ENCODE measurements around the gene LAMB4.

The LAMB4 gene

DNA sequence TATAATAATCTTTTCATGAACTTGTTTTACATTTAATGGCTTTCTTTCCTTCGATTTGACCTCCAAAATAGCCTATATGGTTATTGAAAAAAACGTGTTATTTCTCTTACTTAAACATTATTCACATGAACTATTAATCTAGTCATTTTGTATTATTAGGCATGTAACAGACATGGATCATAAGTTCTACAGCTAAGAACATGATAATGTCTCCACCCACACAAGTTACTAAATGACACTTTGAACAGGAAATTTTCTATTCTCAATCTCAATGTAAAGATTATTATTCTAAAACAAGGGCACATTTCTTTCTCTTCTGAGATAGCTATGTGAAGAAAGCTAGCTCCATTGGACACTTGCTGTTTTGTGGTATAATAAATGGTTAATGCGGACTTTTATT is 10.0 kb downstream of the LAMB4 start:
- no peak overlapping the region for H2AFZ ChIP-seq (ENCODE audit: low read length)
- H3K9me2 ChIP-seq (ENCODE audit: low read depth, low read length) = no peaks in the 10 kb centered on the region
- H3K9me3 ChIP-seq (ENCODE audit: low read length) = no peaks in the 10 kb centered on the region
- H3K36me3 ChIP-seq (ENCODE audit: insufficient read depth, low read length) = no peaks in the 10 kb centered on the region
- H3K4me1 ChIP-seq (ENCODE audit: insufficient read depth, low read length, severe bottlenecking) = no peaks in the 10 kb centered on the region
- H3K79me2 ChIP-seq (ENCODE audit: insufficient read depth, low read length) = no peaks in the 10 kb centered on the region
- H3K27me3 ChIP-seq (ENCODE audit: insufficient read depth, low read length) = no peaks in the 10 kb centered on the region; the same call in 1 of the 2 replicates
- H4K20me1 ChIP-seq (ENCODE audit: insufficient read depth, low read length) = no peaks in the 10 kb centered on the region
- H3F3A ChIP-seq (ENCODE audit: insufficient read depth, low read length) = no peaks in the 10 kb centered on the region
- no peak overlapping the region for H3K4me2 ChIP-seq (ENCODE audit: low read length)
- TF ChIP-seq EZH2 (IDR thresholded peaks at IDR 0.05; ENCODE audit: borderline replicate concordance, low read length) = no peak
- TF ChIP-seq CTCF (IDR thresholded peaks at IDR 0.05; ENCODE audit: low read length) = no peak
- H3K4me3 ChIP-seq (ENCODE audit: low read depth, low read length, poor library complexity, severe bottlenecking) = no peak overlapping the region
- H3K9ac ChIP-seq (ENCODE audit: low read length) = no peak overlapping the region
- H3K27ac ChIP-seq (ENCODE audit: low read depth, low read length, poor library complexity, severe bottlenecking) = no peak overlapping the region

DNA sequence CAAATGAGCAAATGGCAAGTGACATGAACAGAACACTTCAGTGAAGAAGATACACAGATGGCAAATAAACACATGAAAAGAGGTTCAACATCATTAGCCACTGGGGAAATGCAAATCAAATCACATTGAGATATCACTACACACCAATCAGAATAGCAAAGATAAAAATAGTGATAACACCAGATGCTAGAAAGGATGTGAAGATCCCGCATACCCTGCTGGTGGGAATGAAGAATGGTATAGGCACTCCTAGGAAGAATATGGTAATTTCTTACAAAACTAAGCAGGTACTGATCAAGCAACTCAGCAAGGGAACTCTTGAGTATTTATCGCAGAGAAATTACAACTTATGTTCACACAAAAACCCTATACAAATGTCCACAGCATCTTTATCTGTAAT is 11.2 kb downstream of the LAMB4 start:
- Histone ChIP-seq H3K79me2 (ENCODE audit: insufficient read depth, low read length) (no peaks in the 10 kb centered on the region), H3K4me1 (ENCODE audit: insufficient read depth, low read length, severe bottlenecking) (no peaks in the 10 kb centered on the region), H4K20me1 (ENCODE audit: insufficient read depth, low read length) (no peaks in the 10 kb centered on the region)

GRCh38 chr7:108114117-108114841 is 15.9 kb downstream of the LAMB4 start:
- no peaks in the 10 kb centered on the region for H4K20me1 ChIP-seq (ENCODE audit: insufficient read depth, low read length)
- H3F3A ChIP-seq (ENCODE audit: insufficient read depth, low read length) = no peaks in the 10 kb centered on the region
- no peaks in the 10 kb centered on the region for H3K9me2 ChIP-seq (ENCODE audit: low read depth, low read length)
- H3K9me3 ChIP-seq (ENCODE audit: low read length) = no peaks in the 10 kb centered on the region
- H3K27me3 ChIP-seq (ENCODE audit: insufficient read depth, low read length) = no peaks in the 10 kb centered on the region
- H3K79me2 ChIP-seq (ENCODE audit: insufficient read depth, low read length) = no peaks in the 10 kb centered on the region
- no peaks in the 10 kb centered on the region for H3K36me3 ChIP-seq (ENCODE audit: insufficient read depth, low read length)
- no peak overlapping the region for H3K9ac ChIP-seq (ENCODE audit: low read length)
- no peak overlapping the region for H3K27ac ChIP-seq (ENCODE audit: low read depth, low read length, poor library complexity, severe bottlenecking)
- no peak overlapping the region for H2AFZ ChIP-seq (ENCODE audit: low read length)
- TF ChIP-seq CTCF (IDR thresholded peaks at IDR 0.05; ENCODE audit: low read length) = peak; percentile 78
- no peak for TF ChIP-seq EZH2 (IDR thresholded peaks at IDR 0.05; ENCODE audit: borderline replicate concordance, low read length)
- no peak overlapping the region for H3K4me2 ChIP-seq (ENCODE audit: low read length)
- H3K4me1 ChIP-seq (ENCODE audit: insufficient read depth, low read length, severe bottlenecking) = no peaks in the 10 kb centered on the region
- H3K4me3 ChIP-seq (ENCODE audit: low read depth, low read length, poor library complexity, severe bottlenecking) = no peak overlapping the region

More for the DNA sequence above, 11.2 kb downstream of the LAMB4 start:
- Histone ChIP-seq H3K27ac (ENCODE audit: low read depth, low read length, poor library complexity, severe bottlenecking) (no peak overlapping the region), H2AFZ (ENCODE audit: low read length) (no peak overlapping the region), H3K36me3 (ENCODE audit: insufficient read depth, low read length) (no peaks in the 10 kb centered on the region), H3K9ac (ENCODE audit: low read length) (no peak overlapping the region), H3K9me2 (ENCODE audit: low read depth, low read length) (no peaks in the 10 kb centered on the region), H3K27me3 (ENCODE audit: insufficient read depth, low read length) (no peaks in the 10 kb centered on the region), H3K4me3 (ENCODE audit: low read depth, low read length, poor library complexity, severe bottlenecking) (no peak overlapping the region), H3F3A (ENCODE audit: insufficient read depth, low read length) (no peaks in the 10 kb centered on the region), H3K9me3 (ENCODE audit: low read length) (no peaks in the 10 kb centered on the region), H3K4me2 (ENCODE audit: low read length) (no peak overlapping the region)
- no peak for TF ChIP-seq EZH2 (IDR thresholded peaks at IDR 0.05; ENCODE audit: borderline replicate concordance, low read length)
- TF ChIP-seq CTCF (IDR thresholded peaks at IDR 0.05; ENCODE audit: low read length) = no peak

Data from OCI-LY1 (cell line).